ENCODE data around the gene STK38L.

STK38L gene

GRCh38 chr12:27243804-27244688 is at the start of gene STK38L:
STK38L (plus strand) TSS chr12:27244286; CDS start chr12:27297721, 53,435 bp downstream.
- peak; percentile 99 for DNase-seq (ENCODE audit: low read depth)

GRCh38 chr12:27194644-27195043 is 49.4 kb upstream of the STK38L start:
- DNase-seq (ENCODE audit: low read depth), result no peak

GRCh38 chr12:27198036-27198435 is 46.0 kb upstream of the STK38L start:
- DNase-seq (ENCODE audit: low read depth), result no peak

GRCh38 chr12:27199638-27200300 is 44.3 kb upstream of the STK38L start:
- DNase-seq (ENCODE audit: low read depth), result no peak

- no peak for DNase-seq (ENCODE audit: low read depth)
Measured at GRCh38 chr12:27201169-27201568, 42.9 kb upstream of the STK38L start.

GRCh38 chr12:27206801-27207502 is 37.1 kb upstream of the STK38L start:
- DNase-seq (ENCODE audit: low read depth), result no peak

- no peak for DNase-seq (ENCODE audit: low read depth)
Measured at GRCh38 chr12:27207615-27208413, 36.3 kb upstream of the STK38L start.

- no peak for DNase-seq (ENCODE audit: low read depth)
Measured at GRCh38 chr12:27208414-27208750, 35.7 kb upstream of the STK38L start.

- DNase-seq (ENCODE audit: low read depth), result no peak
Measured at GRCh38 chr12:27209257-27209910, 34.7 kb upstream of the STK38L start.

- no peak for DNase-seq (ENCODE audit: low read depth)
Measured at GRCh38 chr12:27210187-27210586, 33.9 kb upstream of the STK38L start.

GRCh38 chr12:27212861-27213260 is 31.2 kb upstream of the STK38L start:
- DNase-seq (ENCODE audit: low read depth), result no peak

- DNase-seq (ENCODE audit: low read depth), result no peak
Measured at GRCh38 chr12:27213304-27213703, 30.8 kb upstream of the STK38L start.

- no peak for DNase-seq (ENCODE audit: low read depth)
Measured at GRCh38 chr12:27213830-27214787, 30.0 kb upstream of the STK38L start.

GRCh38 chr12:27217590-27217989 is 26.5 kb upstream of the STK38L start:
- no peak for DNase-seq (ENCODE audit: low read depth)

GRCh38 chr12:27219693-27220054 is 24.4 kb upstream of the STK38L start:
- DNase-seq (ENCODE audit: low read depth), result no peak

GRCh38 chr12:27220055-27220987 is 23.8 kb upstream of the STK38L start:
- no peak for DNase-seq (ENCODE audit: low read depth)

GRCh38 chr12:27220988-27221345 is 23.1 kb upstream of the STK38L start:
- DNase-seq (ENCODE audit: low read depth), result no peak

- no peak for DNase-seq (ENCODE audit: low read depth)
Measured at GRCh38 chr12:27221625-27222387, 22.3 kb upstream of the STK38L start.

Measured in stimulated activated CD8-positive, alpha-beta memory T cell treated with anti-CD3 and anti-CD28 coated beads, Interleukin-4, amount 100 ng/mL, for 24 hours (primary cell).